Stimulated activated CD8-positive, alpha-beta memory T cell treated with anti-CD3 and anti-CD28 coated beads, Interleukin-15, amount 100 ng/mL, for 24 hours (primary cell): ENCODE data around the gene RNPEPL1.

Experiments used
- DNase-seq: peaks from one replicate; pipeline ENCODE4 v3.0.0-alpha.2; 2020; ENCODE audit warnings: low read depth

The RNPEPL1 gene

GRCh38 chr2:240626531-240627300, 58.4 kb downstream of the RNPEPL1 start:
- no peak for DNase-seq

GRCh38 chr2:240627736-240628506, 59.6 kb downstream of the RNPEPL1 start:
- no peak for DNase-seq

- DNase-seq: no peak
These were observed 60.2 kb downstream of the RNPEPL1 start for GRCh38 chr2:240628507-240628807.

GRCh38 chr2:240628808-240629618, 60.7 kb downstream of the RNPEPL1 start:
- no peak for DNase-seq

GRCh38 chr2:240629619-240629967, 61.3 kb downstream of the RNPEPL1 start:
- DNase-seq: no peak

- no peak for DNase-seq
These were observed 61.9 kb downstream of the RNPEPL1 start for GRCh38 chr2:240629968-240630770.
